GM12865 (cell line): Measurements from ENCODE around the gene GNPTAB.

Source experiments
- DNase-seq: peaks from one replicate; pipeline ENCODE4 v3.0.0; 2010; ENCODE audit warnings: low read depth
- H3K4me3 ChIP-seq: 2 replicates; pipeline ENCODE4 v1.5.1; 2011; ENCODE audit warnings: mild to moderate bottlenecking, low read depth, low read length, control low read depth
- TF ChIP-seq, protein P1 (sequence below): IDR thresholded peaks from 2 replicates; pipeline ENCODE4 v1.5.1; 2011; ENCODE audit warnings: low read length, control low read depth, low read depth, inconsistent platforms; ENCODE audit not compliant: insufficient read depth; ENCODE audit errors: missing control alignments

The GNPTAB gene

GRCh38 chr12:101761781-101762180 is 69.0 kb downstream of the GNPTAB start:
- TF ChIP-seq, protein P1, sequence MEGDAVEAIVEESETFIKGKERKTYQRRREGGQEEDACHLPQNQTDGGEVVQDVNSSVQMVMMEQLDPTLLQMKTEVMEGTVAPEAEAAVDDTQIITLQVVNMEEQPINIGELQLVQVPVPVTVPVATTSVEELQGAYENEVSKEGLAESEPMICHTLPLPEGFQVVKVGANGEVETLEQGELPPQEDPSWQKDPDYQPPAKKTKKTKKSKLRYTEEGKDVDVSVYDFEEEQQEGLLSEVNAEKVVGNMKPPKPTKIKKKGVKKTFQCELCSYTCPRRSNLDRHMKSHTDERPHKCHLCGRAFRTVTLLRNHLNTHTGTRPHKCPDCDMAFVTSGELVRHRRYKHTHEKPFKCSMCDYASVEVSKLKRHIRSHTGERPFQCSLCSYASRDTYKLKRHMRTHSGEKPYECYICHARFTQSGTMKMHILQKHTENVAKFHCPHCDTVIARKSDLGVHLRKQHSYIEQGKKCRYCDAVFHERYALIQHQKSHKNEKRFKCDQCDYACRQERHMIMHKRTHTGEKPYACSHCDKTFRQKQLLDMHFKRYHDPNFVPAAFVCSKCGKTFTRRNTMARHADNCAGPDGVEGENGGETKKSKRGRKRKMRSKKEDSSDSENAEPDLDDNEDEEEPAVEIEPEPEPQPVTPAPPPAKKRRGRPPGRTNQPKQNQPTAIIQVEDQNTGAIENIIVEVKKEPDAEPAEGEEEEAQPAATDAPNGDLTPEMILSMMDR, result no peak
- no peak for DNase-seq
- no peak overlapping the region for H3K4me3 ChIP-seq

DNA sequence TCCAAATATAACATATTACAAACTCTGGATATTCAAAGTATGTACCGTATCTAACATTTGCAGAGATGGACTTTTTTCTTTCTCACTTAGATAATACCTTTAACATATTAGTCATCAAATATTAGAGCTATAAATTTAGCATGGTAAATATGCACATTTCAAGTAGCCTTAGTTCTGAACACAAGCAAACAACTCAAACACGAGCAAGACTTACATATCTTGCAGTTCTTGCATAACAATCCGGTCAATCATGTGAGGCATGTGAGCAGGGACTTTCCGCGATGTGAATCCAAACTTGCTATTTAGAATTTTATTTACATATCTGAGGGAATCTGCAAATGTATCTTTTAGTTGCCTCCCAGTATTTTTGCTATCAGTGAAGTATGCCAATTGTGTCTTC is 69.4 kb downstream of the GNPTAB start:
- DNase-seq, result no peak

DNA sequence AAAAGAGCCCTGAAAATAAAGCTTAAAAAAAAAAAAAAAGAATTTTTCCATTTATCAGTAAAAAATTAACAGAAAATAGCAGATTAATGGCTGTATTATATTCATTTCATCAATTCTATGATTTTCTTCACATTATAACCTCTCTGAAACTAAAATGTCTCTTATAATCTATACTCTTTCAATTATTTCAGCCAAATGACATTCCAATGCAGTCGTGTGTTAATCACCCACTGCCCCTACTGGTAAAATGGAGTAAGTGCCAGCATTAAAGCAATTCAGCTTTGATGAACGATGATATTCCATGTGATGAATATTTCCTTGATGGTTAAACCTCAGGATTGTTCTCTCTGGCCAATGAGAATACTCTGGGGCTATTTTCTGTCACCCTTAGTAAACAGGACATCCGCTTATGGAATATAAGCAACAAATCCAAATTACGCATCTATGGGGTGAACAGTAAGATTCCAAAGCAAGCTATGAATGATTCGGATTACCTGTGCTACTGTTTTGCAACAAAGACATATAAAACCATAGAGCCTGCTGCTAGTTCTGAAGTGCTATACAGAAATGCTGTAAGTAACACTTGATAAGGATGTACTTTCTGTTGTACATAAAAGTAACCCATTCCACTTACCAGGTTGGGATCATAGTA is 71.2 kb downstream of the GNPTAB start:
- TF ChIP-seq, protein P1, result peak; percentile 72
- DNase-seq, result peak; percentile 37
- no peak overlapping the region for H3K4me3 ChIP-seq

More for the DNA sequence above, 69.4 kb downstream of the GNPTAB start:
- TF ChIP-seq, protein P1, result no peak
- no peak overlapping the region for H3K4me3 ChIP-seq

- DNase-seq, result no peak
- TF ChIP-seq, protein P1, result no peak
- no peak overlapping the region for H3K4me3 ChIP-seq
Measured at GRCh38 chr12:101750152-101750551, 80.6 kb downstream of the GNPTAB start.

DNA sequence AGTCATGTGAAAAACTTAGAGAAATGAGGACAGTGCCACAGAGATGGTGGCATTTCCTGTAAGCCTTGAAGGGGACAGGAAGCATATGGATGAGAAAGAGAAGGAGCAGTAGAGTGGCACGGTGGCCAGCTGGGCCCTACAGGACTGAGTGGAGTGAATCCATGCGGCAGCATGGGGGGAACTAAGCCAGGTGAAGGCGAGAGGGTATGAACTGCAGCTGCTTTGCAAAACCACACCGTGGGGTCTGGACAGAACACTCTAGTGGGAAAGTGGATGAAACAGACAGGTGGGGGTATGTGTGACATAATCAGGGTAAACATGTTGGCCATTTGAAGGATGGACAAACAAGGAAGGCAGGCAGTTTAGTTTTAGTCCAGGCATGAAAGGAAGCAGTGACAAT is 81.1 kb downstream of the GNPTAB start:
- no peak for DNase-seq
- no peak overlapping the region for H3K4me3 ChIP-seq
- TF ChIP-seq, protein P1, result no peak

DNA sequence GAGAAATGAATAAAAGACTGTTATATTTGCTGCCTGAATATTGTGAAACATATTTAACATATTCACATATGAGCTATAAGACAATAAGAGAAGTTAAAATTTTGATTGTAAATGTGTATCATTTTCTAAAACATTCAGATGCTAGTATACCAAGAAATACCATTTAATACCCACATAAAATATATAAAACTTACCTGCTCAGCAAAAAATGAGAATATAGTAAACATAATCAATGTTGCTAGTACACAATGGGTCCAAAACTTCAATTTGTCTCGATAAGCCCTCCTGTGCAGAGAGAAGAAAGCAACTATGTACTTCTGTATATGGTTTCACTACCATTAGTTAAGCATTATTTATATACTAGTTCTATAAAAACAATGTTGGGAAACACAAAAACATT is 81.9 kb downstream of the GNPTAB start:
- TF ChIP-seq, protein P1, result no peak
- no peak overlapping the region for H3K4me3 ChIP-seq
- DNase-seq, result no peak

DNA sequence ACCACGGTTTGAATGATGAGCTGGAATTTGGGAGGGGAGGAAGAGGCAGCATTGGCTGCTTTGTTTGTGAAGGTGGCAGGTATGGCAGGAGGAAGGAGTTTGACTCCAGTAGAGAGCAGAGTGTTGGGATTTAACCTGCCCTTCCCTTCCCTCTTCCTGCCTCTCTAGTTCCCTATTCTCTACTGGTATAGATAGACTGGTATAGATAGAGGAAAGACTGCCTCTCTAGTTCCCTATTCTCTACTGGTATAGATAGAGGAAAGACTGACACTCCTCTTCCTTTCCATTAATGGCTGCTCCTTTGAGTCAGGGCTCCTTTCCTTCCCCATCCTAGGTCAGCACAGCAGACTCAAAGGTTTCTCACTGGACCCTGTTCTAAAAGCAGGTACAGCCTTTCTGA is 83.1 kb downstream of the GNPTAB start:
- no peak overlapping the region for H3K4me3 ChIP-seq
- no peak for DNase-seq
- TF ChIP-seq, protein P1, result no peak
